MCF 10A (cell line): ENCODE results near the gene GSK3A. TPM values are rescaled to one million over a fixed set of nuclear protein-coding genes. Genes with fewer than 3 reads are reported as not detected.

Experiments used
- BruUV-seq: library from RNA; stranded (reverse); fragments of 400-500 nt; replicated peaks from 2 replicates; lab custom pipeline; 2021; lab: Mats Ljungman, UMichigan
- CTCF ChIA-PET: fragments of 300-600 bp; sonication (Branson Sonifier 250); formaldehyde crosslinking; extraction: SDS; loops from one replicate; lab custom pipeline; 2021; ENCODE audit warnings: antibody characterized with exemption, inconsistent platforms; lab: Yijun Ruan, JAX
- POLR2A ChIA-PET: fragments of 300-600, 350-650 bp; sonication (Branson Sonifier 250); formaldehyde crosslinking; extraction: SDS; loops from one replicate; lab custom pipeline; 2020; ENCODE audit warnings: antibody characterized with exemption, inconsistent platforms; lab: Yijun Ruan, JAX
- DNase-seq: peaks from one replicate; pipeline ENCODE4 v3.0.0-alpha.2; 2018; ENCODE audit not compliant: unreplicated experiment
- H3K27ac Mint-ChIP-seq: one replicate; pipeline ENCODE4 v1.8.0; 2022; ENCODE audit warnings: mild to moderate bottlenecking, low read depth, mixed read lengths; ENCODE audit not compliant: unreplicated experiment
- H3K27me3 Mint-ChIP-seq: one replicate; pipeline ENCODE4 v1.8.0; 2022; ENCODE audit warnings: mixed read lengths; ENCODE audit not compliant: insufficient read depth, unreplicated experiment
- H3K36me3 Mint-ChIP-seq: one replicate; pipeline ENCODE4 v1.8.0; 2022; ENCODE audit warnings: mild to moderate bottlenecking, moderate library complexity, mixed read lengths; ENCODE audit not compliant: insufficient read depth, unreplicated experiment
- H3K4me1 Mint-ChIP-seq: one replicate; pipeline ENCODE4 v1.8.0; 2022; ENCODE audit warnings: mixed read lengths; ENCODE audit not compliant: insufficient read depth, unreplicated experiment
- H3K4me3 Mint-ChIP-seq: one replicate; pipeline ENCODE4 v1.8.0; 2022; ENCODE audit warnings: mild to moderate bottlenecking, moderate library complexity, mixed read lengths; ENCODE audit not compliant: unreplicated experiment
- H3K9me3 Mint-ChIP-seq: one replicate; pipeline ENCODE4 v1.8.0; 2022; ENCODE audit warnings: mixed read lengths; ENCODE audit not compliant: unreplicated experiment
- CTCF ChIP-seq: fragments of 200-600 bp; IDR thresholded peaks from one replicate; pipeline ENCODE4 v1.8.0; 2022; ENCODE audit warnings: antibody characterized with exemption, mild to moderate bottlenecking; ENCODE audit not compliant: unreplicated experiment
- intact Hi-C: fragments of 100-400 bp; cut with micrococcal nuclease; formaldehyde crosslinking; loops from 2 replicates; pipeline ENCODE4 v1.14.1; 2022
- total RNA-seq: library from RNA; stranded (reverse); gene quantifications from 2 replicates; pipeline ENCODE4 v1.2.3, GENCODE V29; 2022

GSK3A gene
- total RNA-seq, 1 experiment from 2014 or later = 53.5 TPM

- H3K4me3 Mint-ChIP-seq = no peak overlapping the region
- peaks cover 25% of the 10 kb centered on the region for H3K4me1 Mint-ChIP-seq
- no peaks in the 10 kb centered on the region for H3K27me3 Mint-ChIP-seq
- no peak for TF ChIP-seq CTCF
- H3K36me3 Mint-ChIP-seq = peaks cover 12% of the 10 kb centered on the region
- ChIA-PET POLR2A (interaction anchor here (1.0 to 1.2 kb wide), 2 partner anchors 25 to 79 kb away, joined by 4 to 5 read pairs; partner anchors contain the start of gene DEDD2), CTCF (interaction anchor here (0.6 to 1.6 kb wide), 4 partner anchors 9 to 83 kb away, joined by 3 to 8 read pairs (median 5); no protein-coding TSS in a partner anchor)
- intact Hi-C loops = no loop called here
- peak overlapping the region; percentile 32 for H3K27ac Mint-ChIP-seq
- peaks cover 11% of the 10 kb centered on the region for H3K9me3 Mint-ChIP-seq
- BruUV-seq = no TSS peak
- peak; percentile 94 for DNase-seq
These were observed 50.5 kb downstream of the GSK3A start for GRCh38 chr19:42191855-42192254.

- no peak overlapping the region for H3K4me3 Mint-ChIP-seq
- TF ChIP-seq CTCF = no peak
- H3K27ac Mint-ChIP-seq = peak overlapping the region; percentile 32
- DNase-seq = no peak
- H3K4me1 Mint-ChIP-seq = peaks cover 25% of the 10 kb centered on the region
- no peaks in the 10 kb centered on the region for H3K27me3 Mint-ChIP-seq
- no TSS peak for BruUV-seq
- CTCF ChIA-PET = interaction anchor here (0.6 to 1.6 kb wide), 5 partner anchors 8 to 83 kb away, joined by 3 to 8 read pairs (median 4); partner anchors contain the start of gene POU2F2
- peaks cover 9% of the 10 kb centered on the region for H3K36me3 Mint-ChIP-seq
- POLR2A ChIA-PET = interaction anchor here (0.7 to 1.2 kb wide), 4 partner anchors 24 to 78 kb away, joined by 3 to 5 read pairs (median 4); partner anchors contain the start of genes DEDD2 and ZNF526
- peaks cover 11% of the 10 kb centered on the region for H3K9me3 Mint-ChIP-seq
- intact Hi-C loops = no loop called here
These were observed 51.1 kb downstream of the GSK3A start for GRCh38 chr19:42191330-42191729.

- H3K4me3 Mint-ChIP-seq = no peak overlapping the region
- H3K4me1 Mint-ChIP-seq = peaks cover 36% of the 10 kb centered on the region
- intact Hi-C loops = no loop called here
- no TSS peak for BruUV-seq
- POLR2A ChIA-PET = interaction anchor here (0.9 kb wide), 3 partner anchors 10 to 27 kb away, joined by 3 to 4 read pairs (median 3); no protein-coding TSS in a partner anchor
- no peaks in the 10 kb centered on the region for H3K27me3 Mint-ChIP-seq
- TF ChIP-seq CTCF = no peak
- CTCF ChIA-PET = interaction anchor here (0.6 to 1.6 kb wide), 3 partner anchors 75 to 80 kb away, joined by 3 read pairs; no protein-coding TSS in a partner anchor
- H3K27ac Mint-ChIP-seq = no peak overlapping the region
- H3K9me3 Mint-ChIP-seq = peaks cover 7% of the 10 kb centered on the region
- peaks cover 3% of the 10 kb centered on the region for H3K36me3 Mint-ChIP-seq
- no peak for DNase-seq
These were observed 53.3 kb downstream of the GSK3A start for GRCh38 chr19:42189133-42189532.

- ChIA-PET CTCF (interaction anchor here (0.6 to 1.6 kb wide), 2 partner anchors 76 to 80 kb away, joined by 3 read pairs; no protein-coding TSS in a partner anchor), POLR2A (interaction anchor here (0.9 kb wide), 2 partner anchors 22 to 27 kb away, joined by 3 to 4 read pairs; no protein-coding TSS in a partner anchor)
- intact Hi-C loops = no loop called here
- no peak for TF ChIP-seq CTCF
- Mint-ChIP-seq H3K4me3 (no peak overlapping the region), H3K4me1 (peaks cover 34% of the 10 kb centered on the region), H3K27ac (no peak overlapping the region), H3K27me3 (no peaks in the 10 kb centered on the region), H3K9me3 (peaks cover 2% of the 10 kb centered on the region), H3K36me3 (no peaks in the 10 kb centered on the region)
- BruUV-seq = no TSS peak
- DNase-seq = no peak
These were observed 53.7 kb downstream of the GSK3A start for GRCh38 chr19:42188665-42189064.
